ENCODE data around the gene SGSM1.

DNA sequence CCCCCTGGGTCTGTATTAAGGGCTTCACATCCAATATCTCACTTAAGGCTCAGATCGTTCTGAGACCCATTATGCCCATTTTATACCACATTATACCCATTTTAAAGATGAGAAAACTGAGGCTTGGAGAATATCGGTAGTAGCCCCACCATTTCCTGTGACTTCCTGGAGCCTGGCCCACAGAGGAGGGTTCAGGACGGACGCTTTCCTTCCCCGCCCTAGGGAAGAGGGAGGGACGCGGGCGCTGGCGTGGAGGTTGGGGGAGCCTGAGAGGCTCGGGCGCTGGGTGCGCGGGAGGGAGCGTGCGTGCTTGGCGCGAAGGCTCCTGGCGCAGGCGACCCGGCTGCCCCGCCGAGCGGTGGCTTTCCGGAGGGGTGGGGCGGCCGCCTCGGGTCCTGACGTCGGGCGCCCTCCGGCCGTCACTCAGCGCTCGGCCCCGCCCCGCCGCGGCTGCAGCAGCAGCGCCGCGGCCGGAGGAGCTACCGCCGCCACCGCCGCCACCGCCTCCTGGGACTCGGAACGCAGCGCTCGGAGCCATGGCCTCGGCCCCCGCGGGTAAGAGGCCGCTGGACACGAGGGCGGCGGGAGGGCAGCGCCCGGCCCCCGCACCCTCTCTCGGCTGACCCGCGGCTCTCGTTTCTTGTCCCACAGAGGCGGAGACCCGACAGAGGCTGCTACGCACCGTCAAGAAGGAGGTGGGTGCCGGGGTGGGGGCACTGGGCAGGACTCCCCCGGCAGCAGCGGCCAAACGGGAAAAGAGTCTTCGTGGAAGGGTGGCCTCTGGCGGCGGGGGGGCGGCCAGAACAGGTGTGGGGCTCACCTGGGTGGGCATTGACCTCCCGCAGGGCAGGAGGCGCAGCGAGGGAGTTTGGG is at the start of gene SGSM1:
- TF ChIP-seq POLR2A (IDR thresholded peaks at IDR 0.05), result peak in 1 of 2 donors; percentile 81
- TF ChIP-seq, protein P1, sequence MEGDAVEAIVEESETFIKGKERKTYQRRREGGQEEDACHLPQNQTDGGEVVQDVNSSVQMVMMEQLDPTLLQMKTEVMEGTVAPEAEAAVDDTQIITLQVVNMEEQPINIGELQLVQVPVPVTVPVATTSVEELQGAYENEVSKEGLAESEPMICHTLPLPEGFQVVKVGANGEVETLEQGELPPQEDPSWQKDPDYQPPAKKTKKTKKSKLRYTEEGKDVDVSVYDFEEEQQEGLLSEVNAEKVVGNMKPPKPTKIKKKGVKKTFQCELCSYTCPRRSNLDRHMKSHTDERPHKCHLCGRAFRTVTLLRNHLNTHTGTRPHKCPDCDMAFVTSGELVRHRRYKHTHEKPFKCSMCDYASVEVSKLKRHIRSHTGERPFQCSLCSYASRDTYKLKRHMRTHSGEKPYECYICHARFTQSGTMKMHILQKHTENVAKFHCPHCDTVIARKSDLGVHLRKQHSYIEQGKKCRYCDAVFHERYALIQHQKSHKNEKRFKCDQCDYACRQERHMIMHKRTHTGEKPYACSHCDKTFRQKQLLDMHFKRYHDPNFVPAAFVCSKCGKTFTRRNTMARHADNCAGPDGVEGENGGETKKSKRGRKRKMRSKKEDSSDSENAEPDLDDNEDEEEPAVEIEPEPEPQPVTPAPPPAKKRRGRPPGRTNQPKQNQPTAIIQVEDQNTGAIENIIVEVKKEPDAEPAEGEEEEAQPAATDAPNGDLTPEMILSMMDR (IDR thresholded peaks at IDR 0.05), result no peak
